DOHH2 (cell line): ENCODE measurements around the gene RUNX1.

Source experiments
- H3F3A ChIP-seq: fragments of 200-600 bp; sonication (generic), shearing (Covaris generic); 2 replicates; pipeline ENCODE4 v1.6.0; 2016; ENCODE audit warnings: antibody characterized with exemption, mild to moderate bottlenecking; ENCODE audit not compliant: control insufficient read depth, insufficient read depth
- H3K27ac ChIP-seq: fragments of 200-600 bp; sonication (generic); 2 replicates; pipeline ENCODE4 v1.5.1; 2014; ENCODE audit warnings: low read depth, mild to moderate bottlenecking, low read length, moderate library complexity
- H3K27me3 ChIP-seq: fragments of 200-600 bp; sonication (generic); 2 replicates; pipeline ENCODE4 v1.6.1; 2014; ENCODE audit warnings: mild to moderate bottlenecking, low read length, mixed read lengths; ENCODE audit not compliant: control insufficient read depth
- H3K36me3 ChIP-seq: fragments of 200-600 bp; sonication (generic); 2 replicates; pipeline ENCODE4 v1.6.1; 2014; ENCODE audit warnings: mild to moderate bottlenecking, low read length, moderate library complexity, mixed read lengths; ENCODE audit not compliant: control insufficient read depth
- H3K4me1 ChIP-seq: fragments of 200-600 bp; sonication (generic); 2 replicates; pipeline ENCODE4 v1.6.1; 2014; ENCODE audit warnings: mild to moderate bottlenecking, low read length, mixed read lengths; ENCODE audit not compliant: control insufficient read depth
- H3K4me2 ChIP-seq: fragments of 200-600 bp; sonication (generic); 2 replicates; pipeline ENCODE4 v1.6.0; 2014; ENCODE audit warnings: mild to moderate bottlenecking, low read length, moderate library complexity
- H3K4me3 ChIP-seq: fragments of 200-600 bp; sonication (generic); 2 replicates; pipeline ENCODE4 v1.5.1; 2014; ENCODE audit warnings: mild to moderate bottlenecking, low read length, mixed read lengths
- H3K79me2 ChIP-seq: fragments of 200-600 bp; sonication (generic); 2 replicates; pipeline ENCODE4 v1.6.1; 2014; ENCODE audit warnings: mild to moderate bottlenecking, low read length, mixed read lengths; ENCODE audit not compliant: control insufficient read depth
- H3K9me2 ChIP-seq: fragments of 200-600 bp; sonication (generic); replicated peaks from 2 replicates; pipeline ENCODE4 v1.6.1; 2014; ENCODE audit warnings: mild to moderate bottlenecking, low read length, mixed read lengths; ENCODE audit not compliant: control insufficient read depth
- H3K9me3 ChIP-seq: fragments of 200-600 bp; sonication (generic); 2 replicates; pipeline ENCODE4 v1.6.1; 2014; ENCODE audit warnings: antibody characterized with exemption, low read length, mixed read lengths; ENCODE audit not compliant: control insufficient read depth, insufficient read depth
- H4K20me1 ChIP-seq: fragments of 200-600 bp; sonication (generic); 2 replicates; pipeline ENCODE4 v1.6.0; 2014; ENCODE audit warnings: low read depth, mild to moderate bottlenecking, antibody characterized with exemption, low read length, moderate library complexity; ENCODE audit not compliant: control insufficient read depth, insufficient read depth
- EZH2phosphoT487 ChIP-seq: fragments of 200-600 bp; sonication (generic); IDR thresholded peaks from 2 replicates; pipeline ENCODE4 v1.6.1; 2017; ENCODE audit warnings: borderline replicate concordance, mild to moderate bottlenecking, antibody characterized with exemption, low read length, moderate library complexity, mixed read lengths
- TF ChIP-seq, protein P1 (sequence below): fragments of 200-600 bp; sonication (generic); IDR thresholded peaks from one replicate; pipeline ENCODE4 v1.5.1; 2014; ENCODE audit warnings: antibody characterized with exemption, mild to moderate bottlenecking, low read depth, low read length; ENCODE audit not compliant: poor library complexity, severe bottlenecking

Gene RUNX1

DNA sequence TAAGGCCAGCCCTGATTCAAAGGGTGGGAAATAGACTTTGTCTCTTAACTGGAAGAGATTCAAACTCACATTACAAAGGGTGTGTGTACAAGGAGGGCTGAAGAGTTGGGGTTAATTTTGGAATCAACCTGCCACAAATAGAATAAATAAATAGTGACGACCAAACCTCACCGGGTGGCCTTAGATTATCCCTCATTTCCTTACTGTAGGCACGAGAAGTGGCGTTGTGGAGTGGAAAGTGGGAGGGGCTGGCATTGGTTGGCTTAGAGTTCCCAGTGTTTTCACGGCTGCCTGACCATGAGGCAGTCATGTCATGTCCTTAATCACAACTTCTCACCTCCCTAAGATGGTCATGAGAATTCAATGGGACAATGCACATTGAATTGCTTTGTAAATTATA lies 21.3 kb upstream of the RUNX1 start:
- H3F3A ChIP-seq, result no peaks in the 10 kb centered on the region
- H3K9me3 ChIP-seq, result no peaks in the 10 kb centered on the region
- H3K4me3 ChIP-seq, result no peak overlapping the region
- H3K4me1 ChIP-seq, result no peaks in the 10 kb centered on the region
- H3K27me3 ChIP-seq, result no peaks in the 10 kb centered on the region
- TF ChIP-seq, protein P1, sequence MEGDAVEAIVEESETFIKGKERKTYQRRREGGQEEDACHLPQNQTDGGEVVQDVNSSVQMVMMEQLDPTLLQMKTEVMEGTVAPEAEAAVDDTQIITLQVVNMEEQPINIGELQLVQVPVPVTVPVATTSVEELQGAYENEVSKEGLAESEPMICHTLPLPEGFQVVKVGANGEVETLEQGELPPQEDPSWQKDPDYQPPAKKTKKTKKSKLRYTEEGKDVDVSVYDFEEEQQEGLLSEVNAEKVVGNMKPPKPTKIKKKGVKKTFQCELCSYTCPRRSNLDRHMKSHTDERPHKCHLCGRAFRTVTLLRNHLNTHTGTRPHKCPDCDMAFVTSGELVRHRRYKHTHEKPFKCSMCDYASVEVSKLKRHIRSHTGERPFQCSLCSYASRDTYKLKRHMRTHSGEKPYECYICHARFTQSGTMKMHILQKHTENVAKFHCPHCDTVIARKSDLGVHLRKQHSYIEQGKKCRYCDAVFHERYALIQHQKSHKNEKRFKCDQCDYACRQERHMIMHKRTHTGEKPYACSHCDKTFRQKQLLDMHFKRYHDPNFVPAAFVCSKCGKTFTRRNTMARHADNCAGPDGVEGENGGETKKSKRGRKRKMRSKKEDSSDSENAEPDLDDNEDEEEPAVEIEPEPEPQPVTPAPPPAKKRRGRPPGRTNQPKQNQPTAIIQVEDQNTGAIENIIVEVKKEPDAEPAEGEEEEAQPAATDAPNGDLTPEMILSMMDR, result no peak
- TF ChIP-seq EZH2phosphoT487, result no peak
- no peaks in the 10 kb centered on the region for H4K20me1 ChIP-seq
- no peak overlapping the region for H3K27ac ChIP-seq
- no peaks in the 10 kb centered on the region for H3K79me2 ChIP-seq
- no peaks in the 10 kb centered on the region for H3K36me3 ChIP-seq
- H3K9me2 ChIP-seq, result no peaks in the 10 kb centered on the region
- no peak overlapping the region for H3K4me2 ChIP-seq

DNA sequence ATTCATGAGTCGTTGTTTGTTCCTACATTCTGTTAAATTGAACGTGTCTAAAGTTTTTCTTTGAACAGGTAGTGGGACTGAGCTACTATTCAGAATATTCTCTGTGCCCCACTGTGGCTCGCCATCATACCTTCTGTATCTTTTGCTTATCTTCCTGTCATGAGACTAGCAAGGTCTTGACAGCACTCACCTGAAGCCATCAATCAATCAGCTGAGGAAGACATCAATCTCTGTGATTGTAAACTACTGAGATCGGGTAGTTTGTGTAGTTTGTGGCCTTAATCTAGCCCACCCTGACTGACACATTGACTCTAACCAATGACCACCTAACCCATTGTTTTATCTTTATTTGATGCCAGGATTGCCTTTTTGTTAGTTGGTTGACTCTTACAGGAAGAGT lies 17.7 kb upstream of the RUNX1 start:
- Histone ChIP-seq H3K27ac (no peak overlapping the region), H3K9me3 (no peaks in the 10 kb centered on the region), H3K9me2 (no peaks in the 10 kb centered on the region), H3K4me2 (no peak overlapping the region), H3K27me3 (no peaks in the 10 kb centered on the region), H3K79me2 (no peaks in the 10 kb centered on the region), H4K20me1 (no peaks in the 10 kb centered on the region), H3K4me1 (no peaks in the 10 kb centered on the region), H3F3A (no peaks in the 10 kb centered on the region), H3K36me3 (no peaks in the 10 kb centered on the region), H3K4me3 (no peak overlapping the region)
- TF ChIP-seq EZH2phosphoT487, result no peak
- TF ChIP-seq, protein P1, result no peak

DNA sequence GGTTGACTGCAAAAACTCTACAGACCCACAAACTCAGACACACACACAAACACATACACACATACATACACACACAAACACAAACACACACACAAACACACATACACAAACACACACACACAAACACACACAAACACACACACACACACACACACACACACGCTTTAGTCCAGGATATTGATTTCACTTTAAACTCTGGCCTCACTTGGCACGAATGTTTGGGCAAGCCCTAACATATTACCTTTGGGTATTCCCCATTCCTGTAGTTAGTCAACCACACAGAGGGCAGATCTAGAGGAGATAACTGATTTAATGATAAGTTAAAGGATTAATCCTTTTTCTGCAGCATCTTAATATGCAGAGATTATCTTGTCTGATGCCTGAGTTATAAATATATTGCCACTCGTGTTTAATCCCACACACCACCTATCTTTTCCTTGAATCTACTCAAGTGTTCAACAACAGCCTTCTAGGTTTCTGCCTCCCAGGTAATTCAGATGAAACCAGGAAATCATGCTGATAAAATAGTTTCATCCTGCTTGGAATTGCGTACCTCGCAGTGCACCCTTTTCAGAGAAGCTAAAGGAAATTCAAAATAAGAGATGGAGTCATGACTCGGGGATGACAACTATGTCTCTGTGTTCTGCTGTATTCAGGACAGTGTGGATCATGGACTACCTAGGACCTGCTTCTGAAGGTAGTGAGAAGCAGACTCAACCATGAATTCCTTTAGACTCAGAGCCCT lies 14.5 kb upstream of the RUNX1 start:
- Histone ChIP-seq H3K36me3 (no peaks in the 10 kb centered on the region), H3K4me3 (no peak overlapping the region), H3K79me2 (no peaks in the 10 kb centered on the region), H3K27ac (no peak overlapping the region), H3K27me3 (no peaks in the 10 kb centered on the region), H3K9me2 (no peaks in the 10 kb centered on the region), H3K4me2 (no peak overlapping the region), H4K20me1 (no peaks in the 10 kb centered on the region), H3K9me3 (no peaks in the 10 kb centered on the region), H3K4me1 (peaks cover 12% of the 10 kb centered on the region), H3F3A (no peaks in the 10 kb centered on the region)
- TF ChIP-seq, protein P1, result no peak
